GM23338 (cell line): ENCODE measurements around the gene ZNF536.

Source experiments
- CREB1 ChIP-seq: fragments of 250-450 bp; sonication (Bioruptor Pico); IDR thresholded peaks from 2 replicates; pipeline ENCODE4 v1.5.0; 2020; ENCODE audit warnings: low read depth, mild to moderate bottlenecking, moderate library complexity
- CTCF ChIP-seq, 2 experiments: fragments of 200-600 bp in 1 of 2; sonication (generic) in 1 of 2; conservative IDR thresholded peaks; 2 replicates each; pipeline versions ENCODE4 v1.5.1 to v1.6.1; 2016 to 2017; ENCODE audit warnings: antibody characterized with exemption in 2 of 2, low read depth in 2 of 2, mild to moderate bottlenecking in 2 of 2, moderate library complexity in 1 of 2
- EZH2 ChIP-seq: fragments of 200-600 bp; sonication (generic); IDR thresholded peaks from one replicate; pipeline ENCODE4 v1.8.0; 2017; ENCODE audit warnings: antibody characterized with exemption, mild to moderate bottlenecking, low read depth; ENCODE audit not compliant: unreplicated experiment
- EZH2phosphoT487 ChIP-seq: fragments of 200-600 bp; sonication (generic); IDR thresholded peaks from one replicate; pipeline ENCODE4 v1.8.1; 2018; ENCODE audit warnings: antibody characterized with exemption; ENCODE audit not compliant: unreplicated experiment
- JUNB ChIP-seq: IDR thresholded peaks from one replicate; pipeline ENCODE4 v1.6.1; 2016; ENCODE audit warnings: antibody characterized with exemption; ENCODE audit not compliant: unreplicated experiment
- NANOG ChIP-seq: IDR thresholded peaks from 2 replicates; pipeline ENCODE4 v1.6.1; 2016; ENCODE audit warnings: antibody characterized with exemption, borderline replicate concordance
- POLR2AphosphoS5 ChIP-seq: IDR thresholded peaks from 2 replicates; pipeline ENCODE4 v1.6.1; 2016; ENCODE audit warnings: antibody characterized with exemption, low read depth
- REST ChIP-seq: IDR thresholded peaks from one replicate; pipeline ENCODE4 v1.6.1; 2018; ENCODE audit warnings: antibody characterized with exemption; ENCODE audit not compliant: unreplicated experiment
- STAT1 ChIP-seq: IDR thresholded peaks from one replicate; pipeline ENCODE4 v1.6.1; 2016; ENCODE audit warnings: antibody characterized with exemption; ENCODE audit not compliant: unreplicated experiment
- ZNF114 ChIP-seq: fragments of 250-450 bp; sonication (Bioruptor Pico); IDR thresholded peaks from 2 replicates; pipeline ENCODE4 v1.5.0; 2020; ENCODE audit warnings: mild to moderate bottlenecking, moderate library complexity
- ZNF331 ChIP-seq: fragments of 250-450 bp; sonication (Bioruptor Pico); IDR thresholded peaks from 2 replicates; pipeline ENCODE4 v1.5.0; 2020; ENCODE audit warnings: low read depth, mild to moderate bottlenecking, moderate library complexity

- TF ChIP-seq CTCF (conservative IDR thresholded peaks at IDR 0.05; ENCODE audit: low read depth in 2 of 2) (no peak), EZH2 (no peak), POLR2AphosphoS5 (no peak), CREB1 (CRISPR knock-in tag) (no peak), EZH2phosphoT487 (no peak), NANOG (no peak), JUNB (no peak), ZNF114 (no peak), STAT1 (no peak), REST (no peak), ZNF331 (CRISPR knock-in tag) (no peak)
These were observed 168.6 kb downstream of the ZNF536 start for GRCh38 chr19:30540761-30541160.
